C1 segment of cervical spinal cord (tissue), 14 donors: ENCODE data around the gene SIAH2.

Experiments
- DNase-seq, 14 donors: peaks; one replicate each; lab custom pipeline; 2025; lab: John Stamatoyannopoulos, UW

The SIAH2 gene

DNA sequence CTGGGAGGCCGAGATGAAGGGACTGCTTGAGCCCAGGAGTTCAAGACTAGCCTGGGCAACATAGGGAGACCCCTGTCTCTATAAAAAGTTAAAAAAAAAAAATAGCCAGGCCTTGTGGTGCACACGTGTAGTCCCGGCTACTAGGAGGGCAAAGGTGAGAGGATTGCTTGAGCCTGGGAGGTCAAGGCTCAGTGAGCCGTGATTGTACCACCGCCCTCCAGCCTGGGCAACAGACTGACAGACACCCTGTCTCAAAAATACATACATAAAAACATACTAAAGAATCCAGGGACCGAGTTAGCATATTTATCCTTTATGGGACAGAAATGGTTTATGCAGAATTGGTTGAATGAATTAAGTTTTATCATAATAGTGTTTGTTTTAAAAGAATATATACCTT lies 13.7 kb downstream of the SIAH2 start:
- DNase-seq, result no peak

DNA sequence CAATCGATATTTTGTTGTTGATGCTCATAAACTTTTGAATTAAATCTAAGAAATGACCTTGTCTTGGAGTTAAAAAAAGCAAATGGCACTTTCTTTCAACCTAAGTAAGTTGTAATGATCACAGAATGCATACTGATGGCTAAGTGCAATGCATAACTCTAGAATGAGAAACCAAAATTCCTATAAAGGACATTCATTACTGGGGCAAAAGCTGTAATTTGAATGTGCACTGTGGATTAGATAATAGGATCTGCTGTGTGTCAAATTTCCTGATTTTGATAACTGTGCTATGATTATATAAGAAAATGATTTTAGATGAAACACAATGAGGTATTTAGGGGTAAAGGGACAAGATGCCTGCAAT lies 14.3 kb downstream of the SIAH2 start:
- no peak for DNase-seq

DNA sequence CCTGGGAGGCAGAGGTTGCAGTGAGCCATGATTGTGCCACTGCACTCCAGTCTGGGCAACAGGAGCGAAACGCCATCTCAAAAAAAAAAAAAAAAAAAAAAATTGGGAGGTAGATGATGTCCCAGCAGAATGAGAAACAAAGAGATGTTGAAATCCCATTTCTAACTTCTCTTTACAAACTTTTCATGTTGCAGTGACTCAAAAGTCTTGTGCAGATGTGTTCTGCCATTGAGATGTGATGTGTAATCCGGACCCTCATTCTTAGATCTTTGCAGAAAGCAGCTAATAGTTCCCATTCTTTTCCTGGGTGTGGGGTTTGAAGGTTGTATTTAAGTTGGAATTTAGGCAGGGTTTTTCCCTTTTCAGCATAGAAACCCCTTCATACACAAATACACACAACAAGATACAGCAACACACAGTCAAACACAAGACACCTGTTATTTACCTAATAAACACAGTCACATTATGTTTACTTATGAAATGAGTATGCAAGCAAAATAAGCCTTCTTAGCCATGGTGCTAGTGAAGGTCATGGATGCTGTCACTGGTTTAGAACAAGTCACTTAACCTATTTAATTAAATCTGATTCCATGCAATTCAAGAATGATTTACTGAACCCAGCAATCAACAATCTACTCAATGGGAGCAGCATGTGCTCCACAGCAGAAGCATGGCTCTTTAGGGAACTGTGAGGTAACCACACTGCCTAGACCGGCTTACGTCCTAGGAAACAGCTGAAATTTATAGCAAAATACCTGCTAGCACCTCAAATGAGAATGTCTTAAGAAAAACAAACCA lies 14.9 kb downstream of the SIAH2 start:
- no peak for DNase-seq

DNA sequence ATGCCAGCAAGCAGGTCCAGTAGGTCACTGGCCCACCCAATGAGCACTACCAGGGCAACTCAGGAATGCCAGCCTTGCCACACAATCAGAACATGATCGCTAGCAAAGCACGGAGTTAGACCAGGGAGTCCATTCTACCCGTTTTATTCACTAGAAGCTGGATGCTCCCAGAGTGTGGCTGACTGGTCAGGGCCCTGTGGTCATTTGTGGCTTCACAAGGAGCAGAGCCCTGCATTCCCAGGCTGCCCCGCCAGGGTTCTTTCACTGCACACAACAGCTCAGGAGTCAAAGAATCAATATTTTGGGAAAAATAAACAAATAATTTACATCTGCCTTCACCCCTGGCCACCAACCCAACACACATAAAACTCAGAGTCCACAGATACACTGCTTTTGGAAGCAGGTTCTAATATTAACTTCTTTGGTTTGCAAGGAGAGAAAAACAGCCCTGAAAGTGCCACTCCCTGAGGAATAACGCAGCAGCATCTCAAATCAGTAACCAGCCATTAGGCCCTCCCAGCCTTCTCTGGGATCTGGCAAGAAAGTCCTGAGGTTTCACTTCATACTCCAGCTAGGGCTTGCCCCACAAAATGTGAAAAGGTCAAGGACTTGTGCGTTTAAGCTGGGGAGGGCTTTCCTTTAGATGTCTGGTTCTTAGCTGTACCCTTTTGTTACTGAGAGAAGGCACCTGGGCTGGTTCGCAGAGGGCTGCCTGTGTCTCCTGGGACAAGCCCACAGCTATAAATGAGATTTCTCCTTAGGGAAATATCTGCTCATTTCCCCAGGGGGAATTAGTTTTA lies 16.0 kb downstream of the SIAH2 start:
- no peak for DNase-seq

DNA sequence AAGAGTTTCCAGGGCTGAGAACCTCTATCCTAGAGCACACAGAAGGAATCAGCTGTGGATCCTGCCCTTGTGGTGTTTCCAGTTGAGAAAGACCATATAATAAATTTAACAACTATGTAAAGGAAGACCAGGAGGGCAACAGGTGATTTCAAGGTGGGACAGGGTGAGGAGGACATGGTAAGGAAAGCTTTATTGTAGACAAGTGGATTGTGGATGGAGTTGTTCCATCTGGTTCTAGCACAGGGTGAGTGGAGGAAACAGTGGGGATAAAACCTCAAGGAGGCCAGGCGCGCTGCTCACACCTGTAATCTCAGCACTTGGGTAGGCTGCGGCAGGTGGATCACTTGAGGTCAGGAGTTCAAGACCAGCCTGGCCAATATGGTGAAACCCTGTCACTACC lies 17.1 kb downstream of the SIAH2 start:
- DNase-seq, result no peak

DNA sequence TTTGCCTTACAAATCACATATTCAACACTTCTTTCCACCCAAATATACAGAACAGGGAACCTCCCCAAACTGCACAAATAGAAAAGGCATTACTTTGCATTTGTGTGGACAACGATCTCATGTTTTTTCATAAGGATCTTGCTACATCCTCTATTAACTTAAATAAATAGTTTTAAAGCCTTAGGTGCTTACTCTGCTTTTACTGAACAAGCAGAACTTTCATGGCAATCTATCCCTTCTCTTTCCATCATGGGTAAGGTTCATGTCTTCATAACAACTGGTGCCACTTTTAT lies 18.1 kb downstream of the SIAH2 start:
- DNase-seq, result no peak

DNA sequence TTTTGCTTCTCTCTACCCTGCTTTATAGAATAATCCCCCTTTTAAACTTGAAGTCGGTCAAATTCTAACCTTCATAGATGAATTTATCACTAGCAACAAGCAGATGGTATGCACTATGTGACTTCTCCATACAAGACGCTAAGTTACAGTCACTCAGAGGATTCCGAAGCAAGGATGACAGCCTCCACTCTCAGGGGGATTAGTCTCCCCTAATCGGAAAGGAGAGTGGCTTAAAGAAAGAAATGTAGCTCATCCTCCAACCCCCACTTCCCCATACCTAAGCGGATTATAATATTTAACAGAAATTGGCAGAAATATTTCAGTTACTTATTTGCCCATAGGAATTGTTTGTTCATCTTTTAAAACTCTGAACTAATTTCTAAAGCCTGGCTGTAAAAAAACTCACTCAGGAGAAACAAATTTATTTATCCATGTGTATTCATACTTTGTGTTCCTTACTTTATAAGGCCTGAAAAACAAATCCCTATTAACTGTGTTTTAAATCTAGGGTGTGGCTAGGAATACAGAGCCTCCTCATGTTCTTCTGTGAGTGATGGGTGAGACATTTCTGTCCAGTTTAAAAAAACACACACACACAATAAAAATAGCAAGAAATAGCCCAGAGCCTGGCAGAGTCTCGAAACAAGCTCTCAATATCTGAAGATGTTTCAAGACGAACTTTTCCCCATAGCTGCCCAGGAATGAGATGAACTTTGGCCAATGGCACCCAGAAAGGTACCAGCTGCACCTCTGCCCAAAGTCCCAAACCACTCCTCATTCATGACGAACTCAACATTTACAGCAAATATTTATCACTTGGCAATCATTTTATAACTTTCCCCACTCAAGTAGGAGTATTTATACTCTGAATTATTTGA lies 18.7 kb downstream of the SIAH2 start:
- DNase-seq, result no peak

DNA sequence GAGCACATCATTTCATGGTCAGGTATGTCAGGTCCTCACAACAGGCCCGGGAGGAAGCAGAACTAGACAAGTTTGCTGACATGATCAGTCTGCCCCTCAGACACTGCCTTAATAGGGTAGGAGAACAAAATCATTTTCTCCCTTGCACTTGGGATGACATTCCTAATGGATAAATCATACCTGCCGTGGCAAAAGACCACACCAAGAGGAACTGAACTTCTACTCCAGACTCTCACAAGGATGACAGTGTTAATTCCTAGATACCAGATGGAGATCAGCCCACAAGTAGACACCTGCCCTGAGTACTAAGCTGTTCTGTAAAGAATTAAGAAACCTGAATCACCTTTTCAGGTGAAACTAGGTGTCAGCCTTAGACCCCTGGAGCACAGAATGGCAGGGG lies 19.5 kb downstream of the SIAH2 start:
- no peak for DNase-seq

DNA sequence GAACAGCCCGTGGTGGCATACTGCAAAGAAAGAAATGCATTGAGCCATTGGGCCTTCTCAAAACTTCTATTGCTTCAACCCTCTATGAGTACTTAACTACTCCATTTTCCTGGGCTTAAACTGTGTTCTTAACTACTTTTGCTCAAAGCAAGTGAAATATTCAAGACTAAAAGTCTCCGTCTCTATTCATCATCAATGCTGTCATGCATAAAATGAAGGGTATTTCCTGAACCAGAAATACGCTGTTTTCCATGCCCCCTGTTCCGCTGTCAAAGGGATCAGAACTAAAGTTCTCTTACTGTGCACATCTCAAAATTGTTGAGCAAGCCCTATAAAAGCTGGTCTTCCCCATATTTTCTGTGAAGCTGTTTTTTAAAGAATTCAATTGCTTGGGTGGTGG lies 20.3 kb downstream of the SIAH2 start:
- DNase-seq, result no peak

DNA sequence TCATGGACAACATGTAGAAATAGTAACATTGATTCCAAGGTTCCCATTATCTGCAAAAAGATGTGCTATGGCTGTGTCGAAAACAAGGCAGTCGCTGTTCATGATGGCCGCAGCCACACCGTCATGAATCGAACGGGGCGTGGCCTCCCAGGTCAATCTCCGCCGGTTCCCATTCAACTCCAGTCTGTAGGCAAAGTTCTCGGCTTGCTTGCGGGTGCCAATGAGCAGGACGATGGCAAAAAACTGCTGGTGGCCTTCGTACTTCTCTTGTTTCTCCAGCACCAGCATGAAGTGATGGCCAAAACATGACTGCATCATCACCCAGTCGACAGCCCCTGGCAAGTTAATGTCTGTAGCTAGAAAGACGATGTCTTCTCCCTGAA lies 20.8 kb downstream of the SIAH2 start:
- no peak for DNase-seq

DNA sequence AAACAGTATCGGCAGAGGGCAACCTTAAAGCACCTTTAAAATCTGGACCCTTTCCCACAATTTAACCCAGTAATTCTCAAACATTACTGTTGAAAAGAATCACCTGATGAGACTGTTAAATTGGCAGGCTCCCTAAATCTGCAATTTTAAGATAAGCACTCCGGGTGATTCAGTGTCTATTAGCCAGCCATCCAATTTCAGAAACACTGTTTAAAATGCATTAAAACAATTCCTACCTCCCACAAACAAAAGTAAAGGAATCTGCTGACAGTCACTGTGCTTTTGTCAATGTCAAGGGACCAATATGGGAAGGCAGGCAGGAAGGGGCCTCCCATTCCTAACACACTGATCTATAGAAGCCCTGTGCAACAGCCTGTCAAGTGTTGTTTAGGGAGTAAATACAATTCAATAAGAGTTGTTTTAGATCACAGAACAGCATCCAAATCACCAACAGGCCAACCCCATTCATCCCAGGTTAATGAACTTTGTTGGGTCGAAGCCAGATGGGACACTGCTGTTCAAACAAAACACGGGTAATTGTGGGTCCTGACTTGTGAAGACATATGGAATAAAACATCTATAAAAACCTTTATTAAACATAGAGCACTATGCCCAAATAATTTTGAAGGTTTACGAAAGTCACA lies 21.4 kb downstream of the SIAH2 start:
- DNase-seq, result no peak

DNA sequence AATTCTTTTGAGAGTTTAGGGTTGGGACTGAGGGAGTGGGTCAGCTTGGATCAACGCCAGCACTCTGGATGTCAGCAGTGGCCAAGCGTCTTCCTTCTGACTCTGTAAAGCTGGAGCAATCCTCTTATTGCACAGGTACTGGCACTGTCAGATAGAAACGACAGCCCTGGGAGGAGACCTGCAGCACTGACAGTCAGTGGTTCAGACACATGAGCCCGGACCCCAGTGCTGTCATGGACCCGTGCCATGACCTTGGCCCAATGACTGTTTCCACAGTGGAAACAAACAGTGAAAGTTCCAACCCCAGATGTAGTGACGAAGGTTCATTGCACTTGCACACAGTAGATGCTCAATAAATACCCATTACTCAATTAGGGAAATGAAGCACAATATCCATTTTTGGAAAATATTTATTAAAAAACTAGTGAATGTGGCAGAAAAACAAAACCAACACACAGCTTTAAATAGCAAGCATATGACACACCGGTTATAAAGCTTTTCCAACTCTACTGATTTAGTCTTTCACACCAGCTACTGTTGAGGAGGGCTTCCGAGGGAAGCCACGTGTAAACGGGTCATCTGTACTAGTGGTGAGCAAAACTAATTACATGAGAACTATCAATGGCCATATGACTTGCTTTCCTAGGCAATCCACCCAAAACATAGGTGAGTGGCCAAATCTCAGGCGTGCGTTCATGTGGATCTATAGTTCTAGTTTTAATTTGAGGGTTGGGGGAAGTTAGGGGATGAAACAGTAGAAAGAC lies 22.1 kb downstream of the SIAH2 start:
- no peak for DNase-seq

DNA sequence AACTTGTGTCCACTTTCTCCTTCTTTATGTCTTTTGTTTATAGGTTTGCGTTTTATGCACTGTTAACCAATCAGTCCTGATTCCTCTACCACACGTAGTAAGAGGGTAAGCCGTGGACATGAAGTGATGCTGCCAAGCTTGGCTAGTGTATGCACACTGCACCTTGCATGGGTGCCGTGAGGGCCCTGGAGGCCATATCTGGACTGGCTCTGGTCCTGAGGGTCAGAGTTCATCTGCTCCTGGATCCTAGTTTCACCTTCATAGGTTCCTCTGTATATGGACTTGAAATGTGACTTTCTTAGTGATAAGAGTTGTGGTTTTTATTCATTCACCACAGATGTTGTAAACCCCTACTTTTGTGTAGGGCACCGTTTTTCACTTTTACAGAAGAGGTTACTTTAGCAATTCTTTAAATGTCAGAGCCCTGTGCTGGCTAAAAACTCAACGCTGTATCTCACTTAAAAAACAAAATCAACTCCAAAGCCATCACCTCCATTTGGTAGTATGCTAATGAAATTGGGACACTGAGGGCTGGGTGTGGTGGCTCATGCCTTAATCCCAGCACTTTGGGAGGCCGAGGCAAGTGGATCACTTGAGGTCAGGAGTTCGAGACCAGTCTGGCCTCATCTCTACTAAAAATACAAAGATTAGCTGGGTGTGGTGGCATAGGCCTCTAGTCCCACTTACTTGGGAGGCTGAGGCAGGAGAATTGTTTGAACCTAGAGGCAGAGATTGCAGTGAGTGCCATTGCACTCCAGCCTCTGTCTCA lies 22.9 kb downstream of the SIAH2 start:
- DNase-seq, result no peak

DNA sequence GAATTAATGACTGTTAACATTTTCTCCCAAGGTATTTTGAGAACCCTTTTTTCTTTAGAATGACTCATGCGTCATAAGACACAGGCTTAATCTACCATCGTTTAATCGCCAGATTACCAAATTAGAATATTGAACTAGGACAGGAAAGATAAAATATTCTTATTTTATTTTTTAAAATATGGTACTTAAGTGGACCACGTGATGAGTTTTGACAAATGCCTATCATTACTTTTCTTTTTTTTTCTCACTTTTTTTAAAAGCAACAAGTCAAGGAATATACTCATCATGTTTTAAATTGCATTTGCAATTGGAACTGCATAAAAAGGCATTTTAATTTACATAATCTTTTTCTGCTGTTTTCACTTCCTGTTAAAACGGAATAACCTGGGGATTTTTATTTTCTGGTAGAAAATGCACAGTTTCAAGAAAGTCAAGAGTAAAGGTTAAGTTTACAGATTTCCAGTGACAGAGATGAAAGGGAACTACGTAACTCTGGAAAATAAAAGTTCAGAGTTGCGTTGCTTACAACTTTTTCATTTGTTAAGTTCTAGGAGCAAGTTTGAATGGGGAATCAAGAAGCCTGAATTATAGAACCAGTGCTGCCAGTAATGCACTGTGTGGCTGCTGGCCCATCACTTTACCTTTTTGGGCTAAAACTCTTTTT lies 23.6 kb downstream of the SIAH2 start:
- DNase-seq, result no peak

DNA sequence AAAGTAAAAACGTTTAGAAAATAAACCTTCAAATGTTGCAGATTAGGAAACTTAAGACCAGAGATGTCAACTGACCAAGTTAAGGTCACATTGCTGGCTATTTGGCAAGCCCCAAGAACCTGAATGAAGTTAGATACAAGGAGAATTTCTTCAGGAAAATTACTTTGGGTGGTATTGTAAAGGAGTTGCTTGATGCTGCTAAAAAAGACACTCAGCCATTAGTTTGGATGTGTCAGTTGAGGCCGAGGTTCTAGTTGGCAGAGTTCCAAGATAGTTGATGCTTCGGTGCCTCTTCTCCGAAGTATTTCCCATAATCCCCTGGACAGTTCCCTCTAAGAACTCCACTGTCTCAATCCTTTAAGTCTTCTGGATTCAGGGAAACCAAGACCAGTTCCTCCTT lies 24.3 kb downstream of the SIAH2 start:
- no peak for DNase-seq

DNA sequence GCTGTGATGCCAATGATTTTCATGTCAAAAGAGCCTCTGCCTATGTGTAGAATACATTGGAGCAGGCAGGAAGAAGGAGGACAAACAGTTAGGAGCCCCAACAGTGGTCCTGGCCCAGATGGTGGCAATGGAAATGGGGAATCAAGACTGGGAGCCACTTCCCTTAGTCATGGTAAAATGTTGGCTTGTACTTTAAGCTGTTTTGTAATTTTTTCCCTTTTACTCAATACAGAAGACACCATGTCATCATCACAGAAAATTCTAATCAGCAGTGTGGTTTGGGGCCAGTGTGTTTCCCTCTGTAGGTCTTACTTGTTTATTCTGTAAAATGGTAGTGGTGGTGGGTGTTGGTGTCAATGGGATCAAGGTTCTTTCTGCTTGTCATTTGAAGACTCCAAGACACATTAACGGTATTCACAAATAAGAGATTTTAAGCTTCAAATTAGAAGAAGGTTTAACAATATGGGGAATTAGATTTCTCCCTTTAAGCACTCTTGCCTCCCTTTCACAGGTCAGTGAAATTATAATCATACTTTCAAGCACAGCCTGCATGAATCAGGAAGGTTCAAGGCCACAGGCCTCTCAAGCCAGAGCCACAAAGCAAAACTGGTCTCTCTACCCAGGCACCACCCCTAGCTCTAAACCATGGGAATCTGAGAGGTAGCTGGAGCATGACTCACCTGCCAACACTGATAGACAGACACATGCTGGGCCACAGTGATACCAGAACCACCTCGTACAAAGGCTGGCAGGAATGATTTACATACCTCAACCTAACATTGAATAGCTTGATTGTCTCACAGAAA lies 24.9 kb downstream of the SIAH2 start:
- no peak for DNase-seq

DNA sequence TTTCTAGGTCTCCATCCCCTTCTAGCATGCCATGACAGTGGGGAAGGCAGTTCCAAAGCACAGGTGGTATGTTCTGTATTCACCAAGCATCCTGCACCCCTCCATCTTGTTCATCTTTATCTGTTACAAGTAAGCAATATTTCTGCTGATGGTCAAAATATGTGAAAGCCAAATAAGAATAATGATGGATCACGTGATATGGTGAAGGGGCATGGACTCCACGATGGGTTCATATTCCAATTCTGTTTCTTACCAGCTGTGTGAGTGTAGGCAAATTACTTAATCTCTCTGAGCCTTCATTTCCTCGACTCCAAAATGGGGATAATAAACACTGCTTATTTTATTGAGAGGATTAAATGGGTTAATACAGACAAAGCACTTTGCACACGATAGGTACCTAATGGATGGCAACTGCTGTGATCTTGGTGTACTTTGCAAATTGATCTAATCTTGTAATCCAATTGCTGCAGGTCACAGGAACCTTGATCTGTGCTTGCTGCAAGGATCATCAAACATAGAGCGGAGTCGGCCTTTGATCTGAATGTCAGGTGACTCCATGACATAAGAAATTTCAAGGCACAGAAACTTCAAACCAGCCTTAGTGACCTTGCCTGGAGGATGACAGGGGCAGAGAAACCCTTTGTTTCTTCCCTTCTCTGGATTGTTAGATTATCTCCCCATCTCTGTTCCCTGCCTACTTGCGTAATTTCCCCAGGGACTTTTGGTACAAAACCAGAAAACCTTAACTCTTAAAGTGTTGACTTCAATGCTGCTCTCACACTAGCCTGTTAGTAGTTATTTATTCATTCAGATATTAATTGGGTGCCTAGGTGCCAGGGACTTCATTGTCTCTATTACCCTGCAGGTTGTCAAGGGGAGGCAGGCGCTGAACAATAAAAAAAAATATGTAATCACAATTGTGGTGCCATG lies 25.8 kb downstream of the SIAH2 start:
- DNase-seq, result no peak

DNA sequence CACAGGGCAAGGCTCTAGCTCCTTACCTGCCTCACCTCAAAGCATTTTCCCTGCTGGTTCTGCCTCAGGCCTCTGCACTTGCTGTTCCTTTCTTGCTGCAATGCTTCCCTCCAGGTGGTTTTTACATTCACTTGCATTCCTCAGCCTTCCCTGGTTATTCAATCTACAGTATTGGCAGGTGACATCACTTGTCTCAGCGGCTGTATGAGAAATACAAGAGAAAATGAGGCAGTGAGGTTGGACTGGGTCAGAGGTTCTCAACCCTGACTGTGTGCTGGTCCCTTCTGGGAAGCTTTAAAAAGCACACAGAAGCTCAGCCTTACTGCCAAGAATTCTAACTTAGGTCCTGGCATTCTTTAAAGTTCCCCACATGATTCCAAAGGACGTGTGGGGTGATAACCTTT lies 26.7 kb downstream of the SIAH2 start:
- no peak for DNase-seq
